Loucy (cell line): ENCODE results near the gene NCK1.

ENCODE experiments used
- CTCF ChIP-seq: fragments of 200-600 bp; sonication (generic); conservative IDR thresholded peaks from 2 replicates; pipeline ENCODE4 v1.5.1; 2014; ENCODE audit warnings: mild to moderate bottlenecking, antibody characterized with exemption, low read length
- EZH2phosphoT487 ChIP-seq: fragments of 200-600 bp; IDR thresholded peaks from 2 replicates; pipeline ENCODE4 v1.6.1; 2018; ENCODE audit warnings: antibody characterized with exemption, mild to moderate bottlenecking, moderate library complexity, borderline replicate concordance

- no peak for TF ChIP-seq CTCF
- no peak for TF ChIP-seq EZH2phosphoT487
Measured at GRCh38 chr3:136979204-136979603, 117.2 kb downstream of the NCK1 start.
